HG03064 (cell line): ENCODE results near the gene HEXD.
"Not testable (repeated sequence)": the region's sequence is repeated elsewhere in the genome, so short reads cannot be mapped to it uniquely, and the experiment has no call there.

Source experiments
- ATAC-seq: cut with Tn5 transposase; IDR thresholded peaks from one replicate; pipeline ENCODE4 v1.9.1; 2021; ENCODE audit warnings: low read depth; ENCODE audit not compliant: unreplicated experiment

Gene HEXD

DNA sequence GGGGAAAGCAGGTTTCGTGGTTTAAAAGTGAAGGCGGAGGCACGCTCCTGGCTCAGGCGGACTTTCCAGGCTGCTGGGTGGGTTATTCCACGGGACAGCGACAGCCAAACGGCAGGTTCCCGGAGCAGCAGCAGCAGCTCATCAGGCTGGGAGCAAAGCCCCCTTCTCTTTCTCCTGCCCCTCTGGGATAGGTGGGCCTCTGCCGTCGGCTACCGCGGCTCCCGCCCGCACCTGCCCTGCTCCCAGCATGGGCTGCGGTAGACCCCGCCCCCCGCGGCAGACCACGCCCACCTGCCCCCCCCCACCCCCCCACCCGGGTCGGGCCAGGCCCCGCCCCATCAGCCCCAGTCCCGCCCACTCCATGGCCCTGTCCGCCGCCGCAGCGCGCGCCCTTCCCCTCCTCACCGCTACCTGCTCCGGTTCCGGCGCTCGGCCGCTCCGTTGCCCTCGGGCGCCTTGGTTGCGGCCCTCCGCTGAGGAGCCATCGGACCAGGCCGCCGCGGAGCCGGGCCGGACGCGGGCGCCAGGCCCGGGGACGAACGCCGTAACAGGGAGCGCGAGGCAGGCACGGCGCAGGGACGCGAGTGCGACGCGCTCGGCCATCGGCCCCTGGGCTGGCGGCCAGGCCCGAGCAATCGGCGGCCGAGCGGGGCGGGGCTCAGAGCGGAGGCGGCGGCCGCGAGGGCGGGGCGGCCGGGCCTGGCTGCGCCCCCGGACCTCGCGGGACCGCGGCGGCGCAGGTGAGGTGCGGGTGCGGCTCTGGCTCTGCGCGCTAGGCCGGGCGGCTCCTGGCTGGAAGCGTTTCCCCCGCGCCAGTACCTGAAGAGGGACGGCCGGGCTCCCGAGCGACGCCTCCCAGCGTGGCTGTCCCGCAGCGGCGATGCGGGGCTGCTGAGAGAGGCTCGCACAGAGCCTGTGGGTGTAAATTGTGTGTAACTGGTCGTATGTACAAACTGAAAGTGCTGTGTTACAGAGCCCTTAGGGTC, at the start of gene HEXD, which contains the start of gene OGFOD3:
TSS of gene HEXD (plus strand) at position 347 of the 986 bp plus-strand sequence. CDS start 1,453 bp downstream, outside the sequence.
TSS of gene OGFOD3 (minus strand) at position 586 of the 986 bp plus-strand sequence. CDS start at position 485, 101 bp downstream.
- peak; percentile 77 for ATAC-seq

DNA sequence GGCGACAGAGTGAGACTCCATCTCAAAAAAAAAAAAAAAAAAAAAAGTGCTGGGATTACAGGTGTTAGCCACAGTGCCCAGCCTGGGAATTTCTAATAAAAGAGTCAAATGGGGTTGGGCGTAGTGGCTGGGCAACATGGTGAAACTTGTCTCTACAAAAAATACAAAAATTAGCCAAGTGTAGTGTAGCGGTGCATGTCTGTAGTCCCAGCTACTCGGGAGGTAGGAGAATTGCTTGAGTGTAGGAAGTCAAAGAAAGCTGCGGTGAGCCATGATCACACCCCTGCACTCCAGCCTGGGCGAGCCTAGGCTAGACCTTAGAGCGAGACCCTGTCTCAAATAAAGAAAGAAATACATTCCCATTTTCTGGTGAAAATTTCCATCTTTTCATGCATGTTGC, 48.9 kb upstream of the HEXD start:
- ATAC-seq, result no peak

- ATAC-seq, result no peak
Observed at GRCh38 chr17:82370471-82371332, 47.4 kb upstream of the HEXD start.

DNA sequence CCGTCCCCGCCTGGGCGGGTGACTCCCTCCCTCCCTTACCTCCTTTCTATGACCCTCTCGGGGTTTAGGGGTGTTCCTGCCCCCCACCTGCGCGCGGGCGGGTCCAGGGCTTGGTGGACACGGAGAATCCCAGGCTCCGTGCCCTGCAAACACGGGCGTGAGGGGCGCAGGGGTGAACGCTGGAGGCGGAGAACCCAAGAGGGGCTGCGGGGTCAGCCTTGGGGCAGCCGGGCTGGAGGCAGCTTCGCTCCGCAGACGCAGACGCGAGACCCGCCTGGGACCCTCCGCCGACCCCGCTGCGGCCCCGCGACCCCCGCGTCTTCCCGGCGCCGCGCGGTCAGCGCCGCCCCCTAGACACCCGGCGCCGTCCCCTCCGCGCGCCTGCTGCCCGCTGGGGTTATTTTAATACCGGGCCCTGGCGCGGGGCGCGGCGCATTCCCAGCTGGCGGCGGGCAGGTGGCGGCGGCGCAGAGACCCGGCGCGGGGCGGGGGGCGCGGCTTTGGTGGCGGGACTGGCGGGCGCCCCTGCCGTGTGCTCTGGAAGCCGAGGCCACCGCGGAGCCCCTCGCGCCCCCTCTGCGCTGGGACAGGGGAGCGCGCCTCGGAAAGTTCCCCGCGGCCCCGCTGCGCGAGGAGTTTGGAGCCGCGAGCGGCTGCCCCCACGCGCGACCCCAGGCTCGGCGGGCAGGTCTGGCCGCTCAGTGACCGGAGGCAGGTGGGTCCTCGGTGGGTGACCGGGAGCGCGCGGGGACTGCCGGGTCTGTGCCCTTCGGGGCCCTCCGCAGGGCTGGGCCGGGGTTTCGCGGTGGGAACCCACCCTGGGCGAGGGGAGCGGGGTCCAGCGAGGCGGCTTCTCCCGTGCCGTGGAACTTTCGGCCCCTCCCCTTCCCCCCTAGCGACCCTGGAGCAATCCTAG, 46.6 kb upstream of the HEXD start, which contains the start of gene UTS2R:
TSS of gene UTS2R (plus strand) at position 433 of the 916 bp plus-strand sequence. CDS start 2,560 bp downstream, outside the sequence.
- no peak for ATAC-seq

DNA sequence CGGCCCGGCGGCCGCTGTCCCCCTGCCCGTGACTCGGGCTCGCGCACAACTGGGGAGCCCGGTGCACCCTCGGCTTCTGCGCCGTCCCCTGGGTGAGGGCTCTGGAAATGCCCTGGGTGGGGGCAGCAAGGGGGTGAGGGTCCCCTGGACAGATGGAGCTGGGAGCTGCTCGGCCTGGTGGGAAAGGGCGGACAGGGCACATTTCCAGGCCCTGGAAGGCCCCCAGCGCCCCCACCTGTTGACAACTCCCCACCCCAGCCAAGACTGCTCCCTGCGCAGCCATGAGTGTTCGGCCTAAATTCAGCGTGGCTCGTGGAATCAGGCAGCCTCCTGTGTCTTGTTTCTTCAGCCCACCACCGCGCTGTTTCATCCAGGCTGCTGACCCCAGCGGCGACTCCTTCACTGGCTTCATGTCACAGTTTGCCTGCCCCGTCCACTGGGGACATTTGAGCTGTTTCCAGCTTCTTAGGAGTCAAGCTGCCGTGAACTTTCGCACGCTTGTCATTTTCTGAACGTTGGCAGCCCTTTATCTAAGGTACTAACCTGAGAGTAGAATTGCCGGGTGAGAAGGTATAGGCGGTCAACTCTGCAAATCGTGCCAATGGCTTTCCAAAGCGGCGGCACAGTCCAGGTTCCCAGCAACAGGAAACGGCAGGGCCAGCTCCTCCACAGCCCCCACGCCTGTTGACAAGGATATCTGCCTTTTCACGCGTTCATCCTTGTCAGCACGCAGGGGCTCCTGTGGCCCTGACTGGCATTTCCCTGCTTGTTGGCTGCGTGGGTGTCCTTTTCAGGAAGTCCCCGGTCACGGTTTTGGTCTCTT, 45.7 kb upstream of the HEXD start:
- ATAC-seq, result no peak

DNA sequence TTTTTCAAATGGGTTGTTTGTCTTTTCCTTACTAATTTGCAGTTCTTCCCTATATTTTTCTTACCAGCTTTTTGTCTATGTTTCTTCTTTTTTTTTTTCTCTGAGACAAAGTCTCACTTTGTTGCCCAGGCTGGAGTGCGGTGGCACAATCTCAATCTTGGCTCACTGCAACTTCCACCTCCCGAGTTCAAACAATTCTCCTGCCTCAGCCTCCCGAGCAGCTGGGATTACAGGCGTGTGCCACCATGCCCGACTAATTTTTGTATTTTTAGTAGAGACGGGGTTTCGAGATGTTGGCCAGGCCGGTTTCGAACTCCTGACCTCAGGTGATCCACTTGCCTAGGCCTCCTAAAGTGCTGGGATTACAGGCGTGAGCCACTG, 45.1 kb upstream of the HEXD start:
- ATAC-seq, result not testable (repeated sequence)

GRCh38 chr17:82373731-82374625, 44.2 kb upstream of the HEXD start:
- no peak for ATAC-seq

GRCh38 chr17:82374626-82375331, 43.4 kb upstream of the HEXD start:
- no peak for ATAC-seq

GRCh38 chr17:82375359-82376041, 42.6 kb upstream of the HEXD start:
- ATAC-seq, result no peak

DNA sequence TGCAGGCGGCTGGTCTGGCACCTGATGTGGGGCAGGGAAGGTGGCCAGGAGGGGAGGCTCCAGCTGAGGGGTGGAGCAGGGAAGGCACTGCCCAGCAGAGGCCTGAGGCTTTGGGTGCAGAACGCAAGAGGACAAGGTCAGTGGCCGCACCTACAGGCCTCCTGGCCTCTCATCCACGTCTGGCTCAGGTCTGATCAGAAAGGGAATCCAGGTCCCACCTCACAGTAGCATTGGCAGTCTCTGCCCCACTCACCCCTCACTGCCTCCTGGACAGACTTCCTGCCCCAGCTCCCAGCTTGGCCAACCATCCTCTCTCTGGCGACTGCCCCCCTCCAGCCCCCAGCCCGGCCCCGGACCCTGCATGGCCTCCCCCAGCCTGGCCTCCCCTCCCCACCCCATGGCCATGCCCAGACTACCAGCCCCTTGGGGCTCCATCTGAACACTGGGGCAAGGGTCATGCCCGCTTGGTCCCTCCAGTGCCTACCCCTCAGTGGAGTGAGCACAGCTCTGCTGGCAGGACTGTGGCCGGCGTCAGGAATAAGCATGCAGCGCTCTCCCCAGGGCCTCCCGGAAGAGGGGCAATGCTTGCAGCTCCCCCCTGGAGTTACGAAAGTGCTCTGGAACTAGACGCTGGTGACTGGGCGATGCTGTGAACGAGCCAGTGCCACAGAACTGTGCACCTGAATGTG, 42.0 kb upstream of the HEXD start:
- no peak for ATAC-seq

GRCh38 chr17:82377294-82377693, 40.9 kb upstream of the HEXD start:
- ATAC-seq, result not testable (repeated sequence)

DNA sequence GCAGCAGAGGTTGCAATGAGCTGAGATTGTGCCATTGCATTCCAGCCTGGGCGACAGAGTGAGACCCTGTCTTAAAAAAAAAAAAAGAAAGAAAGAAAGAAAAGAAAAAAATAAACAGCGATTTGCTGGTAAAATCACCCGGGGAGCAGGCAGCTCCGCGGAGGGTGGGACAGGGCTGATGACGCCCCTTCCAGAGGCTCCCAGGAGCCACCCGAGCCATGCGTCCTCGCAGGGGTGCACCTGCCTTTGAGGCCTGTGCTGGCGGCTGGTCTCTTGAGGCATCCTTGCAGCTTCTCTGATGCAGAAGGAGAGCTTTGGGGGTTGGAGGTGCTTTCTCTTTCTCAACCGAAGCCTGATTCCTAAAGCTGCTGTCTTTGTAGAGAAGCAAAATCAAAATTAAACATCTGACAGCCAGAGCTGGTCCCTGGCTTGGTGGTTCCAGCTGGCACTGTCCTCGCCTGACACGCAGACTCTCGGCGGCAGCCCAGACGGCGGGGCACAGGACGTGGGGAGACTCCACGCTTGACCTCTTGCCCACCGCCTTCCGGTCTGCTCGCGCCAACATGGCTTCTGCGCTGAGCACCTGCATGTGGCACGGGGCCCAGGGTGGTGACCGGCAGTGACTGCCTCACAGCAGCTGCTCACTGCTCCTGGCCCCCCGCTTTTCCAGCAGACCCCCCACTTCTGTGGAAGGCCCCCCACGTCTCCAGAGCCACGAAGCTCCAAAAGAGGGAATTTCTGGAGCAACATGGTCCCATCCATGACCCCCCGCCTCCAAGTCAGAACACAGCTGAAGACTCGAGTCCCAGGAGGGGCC, 40.0 kb upstream of the HEXD start:
- no peak for ATAC-seq

DNA sequence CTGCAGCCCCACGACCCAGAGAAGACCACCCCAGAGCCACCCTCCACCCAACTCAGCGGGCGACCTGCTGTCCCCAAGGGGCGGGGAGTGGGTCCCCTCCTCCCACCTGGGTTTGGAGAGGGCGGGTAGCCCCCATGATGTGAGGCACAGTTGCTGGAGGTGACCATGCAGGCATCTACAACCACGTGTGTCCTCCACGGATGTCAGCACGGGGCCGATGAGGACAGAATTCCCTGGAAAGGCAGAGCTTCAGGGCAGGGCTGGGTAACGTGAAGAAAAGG, 39.5 kb upstream of the HEXD start:
- ATAC-seq, result no peak

- ATAC-seq, result no peak
Observed at GRCh38 chr17:82380860-82381702, 37.1 kb upstream of the HEXD start.

DNA sequence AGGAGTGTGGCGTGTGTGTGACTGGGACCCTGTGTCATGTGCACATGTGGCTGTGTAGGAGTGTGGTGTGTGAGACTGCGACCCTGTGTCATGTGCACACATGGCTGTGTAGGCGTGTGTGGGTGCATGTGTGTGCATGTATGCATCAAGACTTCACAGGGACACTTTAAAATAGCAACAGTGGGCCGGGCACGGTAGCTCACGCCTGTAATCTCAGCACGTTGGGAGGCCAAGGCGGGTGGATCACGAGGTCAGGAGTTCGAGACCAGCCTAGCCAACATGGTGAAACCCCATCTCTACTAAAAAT, 36.5 kb upstream of the HEXD start:
- not testable (repeated sequence) for ATAC-seq
